Activated naive CD4-positive, alpha-beta T cell treated with anti-CD3 and anti-CD28 coated beads, Interleukin-2, amount 10 ng/mL, durations not matched to agents 7 days and 5 days (primary cell): ENCODE results near the gene RIMS4.

Source experiments
- CTCF ChIA-PET: fragments of 350-600 bp; sonication (Branson Sonifier 250); formaldehyde crosslinking; loops from one replicate; lab custom pipeline; 2021; ENCODE audit warnings: antibody characterized with exemption; lab: Charles Lee
- DNase-seq: peaks from one replicate; pipeline ENCODE4 v3.0.0-alpha.2; 2020
- H3K27ac Mint-ChIP-seq: one replicate; pipeline ENCODE4 v1.8.0; 2021; ENCODE audit warnings: mild to moderate bottlenecking, moderate library complexity, mixed read lengths
- H3K27me3 Mint-ChIP-seq: one replicate; pipeline ENCODE4 v1.8.0; 2021; ENCODE audit warnings: mild to moderate bottlenecking, mixed read lengths
- H3K36me3 Mint-ChIP-seq: one replicate; pipeline ENCODE4 v1.8.0; 2021; ENCODE audit warnings: mixed read lengths
- H3K4me1 Mint-ChIP-seq: one replicate; pipeline ENCODE4 v1.8.0; 2021; ENCODE audit warnings: mixed read lengths
- H3K4me3 Mint-ChIP-seq: one replicate; pipeline ENCODE4 v1.8.0; 2021; ENCODE audit warnings: mild to moderate bottlenecking, moderate library complexity, mixed read lengths
- H3K9me3 Mint-ChIP-seq: one replicate; pipeline ENCODE4 v1.8.0; 2021; ENCODE audit warnings: mixed read lengths

Gene RIMS4

DNA sequence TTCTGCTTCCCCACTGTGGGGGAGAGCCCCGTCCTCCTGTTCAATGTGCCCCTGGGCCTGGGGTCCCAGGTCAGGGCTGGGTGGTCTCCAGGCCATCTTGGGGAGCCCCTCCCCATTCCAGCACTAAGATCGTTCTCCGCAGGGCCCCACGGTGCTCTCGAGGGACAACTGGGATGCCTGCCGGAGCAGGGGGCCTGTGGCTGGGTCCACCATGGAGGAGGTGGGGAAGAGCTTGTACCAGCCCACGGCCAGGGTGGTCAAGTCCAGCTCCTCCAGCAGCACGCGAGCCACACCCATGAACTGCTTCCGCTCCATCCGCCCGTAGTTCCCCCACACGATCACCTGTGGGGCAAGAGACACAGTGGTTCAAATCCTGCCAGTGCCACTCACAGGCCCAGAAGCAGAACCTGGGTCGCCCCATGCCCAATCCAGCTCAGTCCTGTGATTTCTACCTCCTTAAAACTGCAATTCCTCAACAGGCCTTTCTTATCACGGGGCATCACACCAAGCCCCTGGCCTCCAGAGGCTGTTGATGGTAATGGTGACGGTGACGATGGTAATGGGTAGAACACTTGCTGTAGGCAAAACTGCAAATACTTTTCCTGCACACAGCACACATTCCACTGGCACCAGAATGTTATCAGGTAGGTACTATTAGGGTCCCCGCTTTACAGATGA is 54.2 kb downstream of the RIMS4 start:
- no peak for DNase-seq
- H3K4me3 Mint-ChIP-seq: no peak overlapping the region
- CTCF ChIA-PET: no interaction called here
- H3K27me3 Mint-ChIP-seq: peaks cover 32% of the 10 kb centered on the region
- H3K4me1 Mint-ChIP-seq: no peaks in the 10 kb centered on the region
- no peaks in the 10 kb centered on the region for H3K36me3 Mint-ChIP-seq
- no peaks in the 10 kb centered on the region for H3K9me3 Mint-ChIP-seq
- no peak overlapping the region for H3K27ac Mint-ChIP-seq

DNA sequence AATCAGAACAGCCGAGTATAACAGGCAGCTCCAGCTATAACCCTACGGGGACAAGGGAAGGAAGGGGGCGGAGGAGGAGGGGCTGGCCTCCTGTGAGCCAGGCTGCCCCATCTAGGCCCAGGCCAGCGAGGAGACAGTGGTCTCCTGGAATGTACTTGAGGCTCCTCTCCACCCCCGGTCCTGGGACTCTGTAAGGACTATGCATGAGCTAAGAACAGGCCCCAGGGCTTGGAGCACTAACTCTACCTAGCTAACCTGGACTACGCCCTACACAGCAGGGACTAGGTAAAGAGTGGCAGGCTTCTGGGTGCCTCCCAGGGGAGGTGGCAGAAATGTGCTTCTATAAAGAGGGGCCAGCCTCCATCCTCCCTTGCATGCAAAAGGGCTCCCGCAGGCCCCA is 55.8 kb downstream of the RIMS4 start:
- no peaks in the 10 kb centered on the region for H3K4me1 Mint-ChIP-seq
- H3K27ac Mint-ChIP-seq: no peak overlapping the region
- CTCF ChIA-PET: no interaction called here
- no peaks in the 10 kb centered on the region for H3K36me3 Mint-ChIP-seq
- H3K9me3 Mint-ChIP-seq: no peaks in the 10 kb centered on the region
- peaks cover 34% of the 10 kb centered on the region for H3K27me3 Mint-ChIP-seq
- no peak for DNase-seq
- H3K4me3 Mint-ChIP-seq: no peak overlapping the region

DNA sequence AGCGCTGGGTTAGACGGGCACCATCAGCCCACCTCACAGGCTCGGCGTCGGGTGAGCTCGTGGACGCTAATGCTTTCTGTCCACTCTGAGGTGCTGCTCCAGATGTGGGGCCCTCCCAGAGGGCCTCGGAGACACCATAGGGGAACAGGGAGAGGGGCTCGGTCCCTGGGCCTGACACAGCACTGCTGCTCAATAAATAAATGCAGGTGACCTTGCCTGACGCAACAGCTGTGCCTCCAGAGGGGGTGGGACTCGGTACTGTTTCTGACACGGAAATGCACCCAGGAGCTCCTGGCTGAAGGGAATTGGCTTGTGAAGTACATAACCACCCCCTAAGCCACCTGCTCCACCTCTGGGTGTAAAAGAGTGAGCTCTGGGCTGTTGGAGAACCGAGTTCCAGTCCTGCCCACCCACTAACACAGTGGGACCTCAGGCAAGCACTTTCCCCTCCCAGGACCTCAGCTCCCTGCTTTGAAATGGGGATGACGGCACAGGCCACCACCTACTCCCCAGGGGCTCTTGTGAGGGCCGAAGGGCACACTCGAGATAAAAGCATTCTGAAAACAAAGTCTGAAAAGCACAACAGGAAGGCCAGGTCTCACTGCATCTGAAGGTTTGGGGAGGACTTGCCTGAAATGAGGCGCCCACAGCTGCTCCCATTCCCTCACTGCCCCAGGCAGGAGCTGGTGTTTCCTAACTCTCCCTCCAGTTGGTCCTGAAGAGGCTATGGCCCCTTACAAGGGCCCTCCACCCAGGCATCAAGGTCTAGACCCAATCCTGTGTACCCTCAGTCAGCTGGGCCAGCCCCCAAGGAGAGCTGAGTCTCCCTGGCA is 58.0 kb downstream of the RIMS4 start:
- no peaks in the 10 kb centered on the region for H3K9me3 Mint-ChIP-seq
- H3K27ac Mint-ChIP-seq: no peak overlapping the region
- H3K4me3 Mint-ChIP-seq: no peak overlapping the region
- H3K27me3 Mint-ChIP-seq: peaks cover 35% of the 10 kb centered on the region
- CTCF ChIA-PET: interaction anchor here (0.6 kb wide), 1 partner anchor 239 kb away, joined by 3 read pairs; no protein-coding TSS in a partner anchor
- H3K36me3 Mint-ChIP-seq: no peaks in the 10 kb centered on the region
- peaks cover 2% of the 10 kb centered on the region for H3K4me1 Mint-ChIP-seq
- no peak for DNase-seq

DNA sequence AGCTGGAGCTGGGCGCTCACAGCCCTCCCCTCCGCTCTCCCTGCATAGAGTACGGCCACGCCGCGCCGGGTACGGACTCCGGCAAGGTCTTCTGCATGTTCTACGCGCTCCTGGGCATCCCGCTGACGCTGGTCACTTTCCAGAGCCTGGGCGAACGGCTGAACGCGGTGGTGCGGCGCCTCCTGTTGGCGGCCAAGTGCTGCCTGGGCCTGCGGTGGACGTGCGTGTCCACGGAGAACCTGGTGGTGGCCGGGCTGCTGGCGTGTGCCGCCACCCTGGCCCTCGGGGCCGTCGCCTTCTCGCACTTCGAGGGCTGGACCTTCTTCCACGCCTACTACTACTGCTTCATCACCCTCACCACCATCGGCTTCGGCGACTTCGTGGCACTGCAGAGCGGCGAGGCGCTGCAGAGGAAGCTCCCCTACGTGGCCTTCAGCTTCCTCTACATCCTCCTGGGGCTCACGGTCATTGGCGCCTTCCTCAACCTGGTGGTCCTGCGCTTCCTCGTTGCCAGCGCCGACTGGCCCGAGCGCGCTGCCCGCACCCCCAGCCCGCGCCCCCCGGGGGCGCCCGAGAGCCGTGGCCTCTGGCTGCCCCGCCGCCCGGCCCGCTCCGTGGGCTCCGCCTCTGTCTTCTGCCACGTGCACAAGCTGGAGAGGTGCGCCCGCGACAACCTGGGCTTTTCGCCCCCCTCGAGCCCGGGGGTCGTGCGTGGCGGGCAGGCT is 60.1 kb downstream of the RIMS4 start:
- DNase-seq: peak; percentile 45
- Mint-ChIP-seq H3K9me3 (no peaks in the 10 kb centered on the region), H3K36me3 (no peaks in the 10 kb centered on the region), H3K27ac (no peak overlapping the region), H3K4me1 (peaks cover 8% of the 10 kb centered on the region), H3K27me3 (peaks cover 56% of the 10 kb centered on the region), H3K4me3 (no peak overlapping the region)
- CTCF ChIA-PET: interaction anchor here (1.0 to 2.0 kb wide), 3 partner anchors 117 to 346 kb away, joined by 3 to 11 read pairs (median 5); no protein-coding TSS in a partner anchor

- CTCF ChIA-PET: interaction anchor here (0.6 to 3.6 kb wide), 18 partner anchors 10 to 349 kb away, joined by 3 to 21 read pairs (median 4); no protein-coding TSS in a partner anchor
- Mint-ChIP-seq H3K9me3 (no peaks in the 10 kb centered on the region), H3K4me1 (peaks cover 9% of the 10 kb centered on the region), H3K4me3 (no peak overlapping the region), H3K27me3 (peaks cover 71% of the 10 kb centered on the region), H3K36me3 (no peaks in the 10 kb centered on the region), H3K27ac (no peak overlapping the region)
- DNase-seq: no peak
Observed at GRCh38 chr20:44748005-44748370, 62.4 kb downstream of the RIMS4 start.

- H3K9me3 Mint-ChIP-seq: no peaks in the 10 kb centered on the region
- H3K27ac Mint-ChIP-seq: no peak overlapping the region
- CTCF ChIA-PET: interaction anchor here (0.6 to 3.6 kb wide), 23 partner anchors 9 to 364 kb away, joined by 3 to 21 read pairs (median 4); no protein-coding TSS in a partner anchor
- DNase-seq: peak; percentile 75
- no peak overlapping the region for H3K4me3 Mint-ChIP-seq
- peaks cover 9% of the 10 kb centered on the region for H3K4me1 Mint-ChIP-seq
- H3K36me3 Mint-ChIP-seq: no peaks in the 10 kb centered on the region
- H3K27me3 Mint-ChIP-seq: peaks cover 72% of the 10 kb centered on the region
Observed at GRCh38 chr20:44747166-44748004, 63.0 kb downstream of the RIMS4 start.

- Mint-ChIP-seq H3K36me3 (no peaks in the 10 kb centered on the region), H3K27me3 (peaks cover 77% of the 10 kb centered on the region), H3K27ac (no peak overlapping the region), H3K4me1 (peaks cover 9% of the 10 kb centered on the region), H3K4me3 (peak overlapping the region; percentile 60), H3K9me3 (no peaks in the 10 kb centered on the region)
- CTCF ChIA-PET: interaction anchor here (0.7 to 3.6 kb wide), 16 partner anchors 8 to 365 kb away, joined by 3 to 21 read pairs (median 4); no protein-coding TSS in a partner anchor
- DNase-seq: no peak
Observed at GRCh38 chr20:44746367-44747165, 63.8 kb downstream of the RIMS4 start.

- DNase-seq: peak; percentile 48
- CTCF ChIA-PET: interaction anchor here (0.7 to 3.6 kb wide), 3 partner anchors 9 to 121 kb away, joined by 3 to 21 read pairs (median 3); no protein-coding TSS in a partner anchor
- H3K4me3 Mint-ChIP-seq: peak within 1 kb of the TSS; percentile 60
- no peaks in the 10 kb centered on the region for H3K36me3 Mint-ChIP-seq
- peaks cover 70% of the 10 kb centered on the region for H3K27me3 Mint-ChIP-seq
- no peaks in the 10 kb centered on the region for H3K9me3 Mint-ChIP-seq
- H3K4me1 Mint-ChIP-seq: peaks cover 9% of the 10 kb centered on the region
- no peak within 1 kb of the TSS for H3K27ac Mint-ChIP-seq
Observed at GRCh38 chr20:44745598-44746366, 64.6 kb downstream of the RIMS4 start, which contains the start of gene KCNK15. Gene KCNK15 (plus strand): TSS chr20:44745865. CDS start chr20:44745911, 46 bp downstream.

GRCh38 chr20:44745122-44745597 is 65.2 kb downstream of the RIMS4 start:
- Mint-ChIP-seq H3K9me3 (no peaks in the 10 kb centered on the region), H3K4me3 (peak overlapping the region; percentile 42), H3K4me1 (peaks cover 9% of the 10 kb centered on the region), H3K27ac (no peak overlapping the region), H3K36me3 (no peaks in the 10 kb centered on the region), H3K27me3 (peaks cover 68% of the 10 kb centered on the region)
- CTCF ChIA-PET: interaction anchor here (3.6 kb wide), 1 partner anchor 122 kb away, joined by 21 read pairs; no protein-coding TSS in a partner anchor
- DNase-seq: no peak

DNA sequence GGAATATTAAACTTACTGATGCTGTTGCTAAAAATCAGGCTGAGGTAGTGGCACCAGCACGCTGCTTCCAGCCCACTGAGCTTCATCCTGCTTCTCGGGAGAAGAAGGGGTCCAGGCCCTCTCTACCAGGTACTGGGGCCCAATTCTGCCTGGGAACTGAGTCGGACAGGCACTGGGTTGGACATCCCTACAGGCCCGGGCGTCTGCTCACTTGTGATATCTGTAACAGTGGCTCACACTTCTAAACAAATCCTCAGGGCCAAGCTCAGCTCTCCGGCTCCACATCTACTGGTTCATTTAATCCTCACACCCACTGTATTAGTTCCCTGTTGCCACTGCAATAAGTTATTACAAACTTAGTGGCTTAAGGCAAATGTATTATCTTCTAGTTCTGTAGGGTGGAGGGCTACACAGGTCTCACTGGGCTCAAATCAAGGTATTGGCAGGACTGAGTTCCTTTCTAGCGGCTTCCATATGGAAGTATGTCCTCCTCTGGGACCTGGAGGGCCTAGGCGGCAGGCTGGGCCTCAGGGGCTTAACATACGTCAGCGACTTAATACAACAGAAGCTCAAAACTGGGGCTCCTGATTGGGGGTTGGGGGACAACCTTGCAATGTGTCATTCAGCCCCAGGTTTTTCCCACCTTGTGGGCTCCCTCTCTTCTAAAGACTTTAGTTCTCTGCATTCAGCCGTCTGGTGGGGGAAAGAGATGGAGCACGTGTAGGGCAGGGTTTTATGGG is 66.3 kb downstream of the RIMS4 start:
- H3K27ac Mint-ChIP-seq: no peak overlapping the region
- H3K27me3 Mint-ChIP-seq: peaks cover 64% of the 10 kb centered on the region
- H3K36me3 Mint-ChIP-seq: no peaks in the 10 kb centered on the region
- CTCF ChIA-PET: interaction anchor here (0.5 kb wide), 1 partner anchor 433 kb away, joined by 3 read pairs; no protein-coding TSS in a partner anchor
- H3K9me3 Mint-ChIP-seq: no peaks in the 10 kb centered on the region
- H3K4me3 Mint-ChIP-seq: no peak overlapping the region
- DNase-seq: no peak
- H3K4me1 Mint-ChIP-seq: peaks cover 9% of the 10 kb centered on the region

- peaks cover 5% of the 10 kb centered on the region for H3K36me3 Mint-ChIP-seq
- CTCF ChIA-PET: interaction anchor here (0.5 to 1.3 kb wide), 2 partner anchors 10 to 432 kb away, joined by 3 to 7 read pairs; no protein-coding TSS in a partner anchor
- DNase-seq: no peak
- H3K4me3 Mint-ChIP-seq: no peak overlapping the region
- peaks cover 14% of the 10 kb centered on the region for H3K4me1 Mint-ChIP-seq
- H3K27me3 Mint-ChIP-seq: peaks cover 64% of the 10 kb centered on the region
- peaks cover 4% of the 10 kb centered on the region for H3K9me3 Mint-ChIP-seq
- H3K27ac Mint-ChIP-seq: no peak overlapping the region
Observed at GRCh38 chr20:44743080-44743701, 67.2 kb downstream of the RIMS4 start.
